ENCODE measurements around the gene NLRP3.
"Not testable (repeated sequence)": the region's sequence is repeated elsewhere in the genome, so short reads cannot be mapped to it uniquely, and the experiment has no call there.

The NLRP3 gene

GRCh38 chr1:247390116-247390791 is 25.7 kb upstream of the NLRP3 start:
- Histone ChIP-seq H4K20me1 (ENCODE audit: insufficient read depth) (no peaks in the 10 kb centered on the region), H3K4me1 (ENCODE audit: low read depth, poor library complexity, severe bottlenecking) (peaks cover 29% of the 10 kb centered on the region), H3K36me3 (ENCODE audit: insufficient read depth) (no peaks in the 10 kb centered on the region), H2AFZ (ENCODE audit: low read depth) (peak overlapping the region; percentile 59), H3K4me2 (peak overlapping the region; percentile 56), H3K27me3 (ENCODE audit: insufficient read depth, low read depth) (no peaks in the 10 kb centered on the region), H3K79me2 (ENCODE audit: insufficient read depth, low read depth) (no peaks in the 10 kb centered on the region), H3K27ac (peak overlapping the region; percentile 56), H3K9ac (no peak overlapping the region), H3K4me3 (IDR thresholded peaks at IDR 0.05; ENCODE audit: insufficient read depth, low read depth, low read length) (peak overlapping the region; percentile 45)
- TF ChIP-seq CTCF (conservative IDR thresholded peaks at IDR 0.05; ENCODE audit: low read depth, low read length) = peak; percentile 96

- no peak overlapping the region for H2AFZ ChIP-seq (ENCODE audit: low read depth)
- no peaks in the 10 kb centered on the region for H4K20me1 ChIP-seq (ENCODE audit: insufficient read depth)
- no peaks in the 10 kb centered on the region for H3K27me3 ChIP-seq (ENCODE audit: insufficient read depth, low read depth)
- H3K79me2 ChIP-seq (ENCODE audit: insufficient read depth, low read depth) = no peaks in the 10 kb centered on the region
- peak overlapping the region; percentile 56 for H3K27ac ChIP-seq
- peaks cover 29% of the 10 kb centered on the region for H3K4me1 ChIP-seq (ENCODE audit: low read depth, poor library complexity, severe bottlenecking)
- no peak overlapping the region for H3K9ac ChIP-seq
- peak overlapping the region; percentile 45 for H3K4me3 ChIP-seq (IDR thresholded peaks at IDR 0.05; ENCODE audit: insufficient read depth, low read depth, low read length)
- peak overlapping the region; percentile 39; the same call in 1 of the 2 replicates for H3K4me2 ChIP-seq
- no peak for TF ChIP-seq CTCF (conservative IDR thresholded peaks at IDR 0.05; ENCODE audit: low read depth, low read length)
- H3K36me3 ChIP-seq (ENCODE audit: insufficient read depth) = no peaks in the 10 kb centered on the region
Observed at GRCh38 chr1:247390996-247391395, 25.0 kb upstream of the NLRP3 start.

GRCh38 chr1:247392088-247392487 is 23.9 kb upstream of the NLRP3 start:
- H3K4me2 ChIP-seq = no peak overlapping the region
- no peak overlapping the region for H2AFZ ChIP-seq (ENCODE audit: low read depth)
- no peaks in the 10 kb centered on the region for H3K79me2 ChIP-seq (ENCODE audit: insufficient read depth, low read depth)
- TF ChIP-seq CTCF (conservative IDR thresholded peaks at IDR 0.05; ENCODE audit: low read depth, low read length) = no peak
- no peaks in the 10 kb centered on the region for H3K36me3 ChIP-seq (ENCODE audit: insufficient read depth)
- H3K4me1 ChIP-seq (ENCODE audit: low read depth, poor library complexity, severe bottlenecking) = peaks cover 29% of the 10 kb centered on the region
- H3K9ac ChIP-seq = no peak overlapping the region
- no peaks in the 10 kb centered on the region for H3K27me3 ChIP-seq (ENCODE audit: insufficient read depth, low read depth)
- no peak overlapping the region for H3K27ac ChIP-seq
- no peaks in the 10 kb centered on the region for H4K20me1 ChIP-seq (ENCODE audit: insufficient read depth)
- H3K4me3 ChIP-seq (IDR thresholded peaks at IDR 0.05; ENCODE audit: insufficient read depth, low read depth, low read length) = no peak overlapping the region

GRCh38 chr1:247395075-247395474 is 20.9 kb upstream of the NLRP3 start:
- not testable (repeated sequence) for H3K4me2 ChIP-seq; H3K4me3 ChIP-seq (IDR thresholded peaks at IDR 0.05; ENCODE audit: insufficient read depth, low read depth, low read length); H4K20me1 ChIP-seq (ENCODE audit: insufficient read depth); H3K27ac ChIP-seq; H3K79me2 ChIP-seq (ENCODE audit: insufficient read depth, low read depth); H3K9ac ChIP-seq; H3K27me3 ChIP-seq (ENCODE audit: insufficient read depth, low read depth); H3K36me3 ChIP-seq (ENCODE audit: insufficient read depth); H2AFZ ChIP-seq (ENCODE audit: low read depth)
- H3K4me1 ChIP-seq (ENCODE audit: low read depth, poor library complexity, severe bottlenecking) = peaks cover 18% of the 10 kb centered on the region

- Histone ChIP-seq H3K27ac (no peak overlapping the region), H3K36me3 (ENCODE audit: insufficient read depth) (no peaks in the 10 kb centered on the region), H3K9ac (no peak overlapping the region), H4K20me1 (ENCODE audit: insufficient read depth) (no peaks in the 10 kb centered on the region), H2AFZ (ENCODE audit: low read depth) (no peak overlapping the region), H3K4me2 (no peak overlapping the region), H3K4me1 (ENCODE audit: low read depth, poor library complexity, severe bottlenecking) (no peaks in the 10 kb centered on the region), H3K79me2 (ENCODE audit: insufficient read depth, low read depth) (no peaks in the 10 kb centered on the region), H3K27me3 (ENCODE audit: insufficient read depth, low read depth) (no peaks in the 10 kb centered on the region), H3K4me3 (IDR thresholded peaks at IDR 0.05; ENCODE audit: insufficient read depth, low read depth, low read length) (no peak overlapping the region)
- no peak for TF ChIP-seq CTCF (conservative IDR thresholded peaks at IDR 0.05; ENCODE audit: low read depth, low read length)
Observed at GRCh38 chr1:247400685-247401084, 15.3 kb upstream of the NLRP3 start.
